GM19099 (cell line): ENCODE data around the gene TMEM119.

Source experiments
- POLR2A ChIP-seq: IDR thresholded peaks from 3 replicates; pipeline ENCODE4 v1.6.1; 2011; ENCODE audit warnings: low read depth; ENCODE audit not compliant: insufficient read length; ENCODE audit errors: extremely low read depth

The TMEM119 gene

GRCh38 chr12:108562348-108563135, 35.3 kb downstream of the TMEM119 start, which contains the start of gene ISCU:
Gene ISCU (plus strand): TSS chr12:108562596. CDS start chr12:108562623, 27 bp downstream.
- peak; percentile 92 for TF ChIP-seq POLR2A

DNA sequence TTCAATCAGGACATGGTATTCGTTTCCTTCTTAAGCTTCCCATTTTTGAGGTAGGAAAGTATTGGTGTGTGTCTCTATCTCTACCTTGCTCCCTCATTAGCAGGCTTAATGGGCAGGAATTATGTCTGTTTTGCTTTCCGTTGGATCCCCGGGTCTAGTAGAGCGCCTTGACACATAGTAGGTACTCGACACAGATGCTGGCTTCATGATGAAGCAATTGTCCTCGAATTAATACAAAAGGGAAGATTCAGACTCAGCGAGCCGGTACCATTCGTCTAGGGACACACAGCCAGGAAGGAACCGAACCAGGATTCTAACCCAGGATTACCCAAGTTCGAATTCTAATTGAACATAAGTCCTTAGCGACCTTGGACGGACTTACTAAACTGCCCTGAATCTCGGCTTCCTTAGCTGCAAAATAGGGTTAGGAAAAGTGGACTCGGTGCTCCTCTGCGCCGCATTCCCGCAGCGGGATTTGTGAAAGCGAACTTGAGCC, 36.0 kb downstream of the TMEM119 start:
- TF ChIP-seq POLR2A: no peak

DNA sequence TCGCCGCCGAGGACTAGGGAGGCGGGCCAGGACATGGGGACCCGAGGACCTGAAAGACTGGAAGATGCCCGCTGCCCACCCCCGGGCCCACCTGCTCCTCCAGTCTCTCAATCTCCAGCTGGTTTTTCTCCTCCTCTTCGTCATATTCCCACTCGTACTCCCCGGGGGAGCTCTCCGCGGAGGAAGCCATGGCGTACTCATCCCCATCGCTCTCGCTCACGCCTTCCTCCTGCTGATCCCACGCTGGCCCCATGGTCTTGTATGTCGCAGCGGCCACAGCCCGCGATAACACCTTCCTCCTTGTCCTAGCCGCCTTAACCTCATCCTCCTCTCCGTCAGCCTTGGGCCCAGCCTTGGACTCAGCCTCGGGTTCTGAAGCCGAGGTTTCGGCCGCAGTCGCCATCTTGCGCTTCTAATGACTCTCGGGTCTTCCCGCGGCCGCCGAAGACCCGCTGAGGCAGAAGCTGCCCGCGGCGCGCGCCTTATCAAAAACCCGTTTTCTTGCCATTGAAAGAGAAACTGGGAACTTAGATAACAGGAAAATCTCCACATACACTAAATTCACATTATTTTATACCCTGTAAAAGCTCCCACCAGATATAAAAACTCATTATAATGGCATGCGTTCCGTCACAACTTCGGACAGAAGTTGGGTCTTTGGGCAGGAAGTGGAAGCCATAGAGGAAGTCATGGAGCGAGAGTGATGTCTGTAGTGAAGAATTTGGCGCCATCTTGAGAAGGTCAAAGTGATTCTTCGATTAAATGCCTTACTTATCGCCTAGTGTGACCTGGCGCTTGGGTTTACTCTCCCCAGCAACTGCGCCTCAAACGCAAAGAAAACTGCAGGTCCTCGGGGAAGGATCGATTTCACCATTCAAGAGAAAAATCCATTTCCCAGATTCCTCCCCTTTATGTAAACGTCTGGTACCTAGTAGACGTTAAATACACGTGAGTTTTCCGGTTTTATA, 36.8 kb downstream of the TMEM119 start, which contains the start of gene SART3:
Gene SART3 (minus strand): TSS at position 422 of the 968 bp plus-strand sequence. CDS start 19 bp downstream, at position 403.
- TF ChIP-seq POLR2A: peak; percentile 84

DNA sequence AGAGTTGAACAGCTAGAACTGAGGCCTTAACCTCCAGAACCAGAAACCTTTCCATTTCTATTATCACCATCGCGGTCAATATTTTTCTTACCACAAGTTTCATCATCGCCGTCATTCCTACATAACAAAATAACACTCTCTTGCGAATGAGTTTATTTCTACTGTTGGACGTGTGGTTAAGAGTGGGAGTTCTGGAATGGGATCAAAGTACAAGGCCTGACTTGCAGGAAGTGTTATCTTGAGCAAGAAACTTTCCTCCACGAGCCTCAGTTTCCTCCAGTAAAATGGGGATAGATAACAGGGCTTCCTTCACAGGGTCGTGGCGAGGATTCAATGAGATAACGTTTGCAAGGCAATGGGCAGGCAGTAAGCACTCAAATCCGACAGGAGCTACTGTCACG, 37.6 kb downstream of the TMEM119 start:
- no peak for TF ChIP-seq POLR2A

GRCh38 chr12:108559748-108560147, 38.1 kb downstream of the TMEM119 start:
- no peak for TF ChIP-seq POLR2A

- TF ChIP-seq POLR2A: no peak
Observed at GRCh38 chr12:108559007-108559655, 38.8 kb downstream of the TMEM119 start.

- no peak for TF ChIP-seq POLR2A
Observed at GRCh38 chr12:108553799-108554198, 44.1 kb downstream of the TMEM119 start.

DNA sequence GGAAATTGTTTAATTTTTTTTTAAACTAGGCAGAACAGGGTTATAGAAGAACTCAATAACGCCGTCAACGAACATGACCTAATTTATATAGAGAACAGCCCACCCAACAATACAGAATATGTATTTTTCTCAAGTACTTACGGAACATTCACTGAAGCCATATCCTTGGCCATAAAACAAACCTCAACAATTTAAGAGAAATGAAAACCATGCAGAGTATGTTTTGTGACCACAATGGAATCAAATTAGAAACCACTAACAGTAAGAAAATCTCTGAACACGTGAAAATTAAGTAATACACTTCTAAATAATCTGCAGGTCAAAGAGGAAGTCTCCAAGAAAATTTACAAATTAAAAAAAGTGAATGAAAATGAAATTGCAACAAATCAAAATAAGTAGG, 46.3 kb downstream of the TMEM119 start:
- TF ChIP-seq POLR2A: no peak

- no peak for TF ChIP-seq POLR2A
Observed at GRCh38 chr12:108548954-108549521, 48.8 kb downstream of the TMEM119 start.

DNA sequence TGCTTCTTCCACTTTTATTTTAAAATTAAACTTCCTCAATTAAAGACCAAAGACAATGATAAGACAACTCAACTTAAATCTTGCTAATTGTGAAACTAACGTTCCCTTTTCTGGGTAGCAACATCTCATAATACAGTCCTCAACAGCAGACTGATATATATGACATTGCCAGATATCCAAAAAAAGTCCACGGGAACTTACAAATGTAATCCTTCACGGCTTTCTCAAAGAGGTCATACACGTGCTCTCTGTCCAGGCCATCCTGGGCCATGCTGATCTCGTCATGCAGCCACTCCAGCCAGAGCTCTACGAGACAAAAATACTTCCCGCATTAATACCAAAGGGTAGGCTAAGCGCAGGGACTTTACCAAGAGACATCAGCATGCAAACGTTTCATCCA, 50.2 kb downstream of the TMEM119 start:
- no peak for TF ChIP-seq POLR2A

DNA sequence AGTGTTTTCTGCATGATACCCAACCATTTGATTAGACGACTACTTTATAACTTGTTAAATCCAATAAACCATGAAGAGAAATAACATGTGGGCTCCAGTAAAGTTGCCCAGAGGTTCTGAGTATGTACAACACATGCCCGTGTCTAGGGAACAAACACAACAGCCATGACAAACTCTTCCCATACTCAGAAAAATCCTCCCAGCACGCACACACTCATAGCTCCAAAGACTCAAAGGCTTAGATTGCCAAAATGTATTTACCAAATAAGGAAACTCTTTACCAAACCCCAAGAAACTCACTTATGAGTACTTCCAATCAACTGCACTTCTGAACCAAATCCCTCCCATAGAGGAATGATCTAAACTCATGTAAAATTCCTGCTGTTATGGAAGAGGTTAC, 54.2 kb downstream of the TMEM119 start:
- no peak for TF ChIP-seq POLR2A

GRCh38 chr12:108542320-108542719, 55.6 kb downstream of the TMEM119 start:
- TF ChIP-seq POLR2A: no peak
